ENCODE measurements around the gene TBXA2R.

Gene TBXA2R

DNA sequence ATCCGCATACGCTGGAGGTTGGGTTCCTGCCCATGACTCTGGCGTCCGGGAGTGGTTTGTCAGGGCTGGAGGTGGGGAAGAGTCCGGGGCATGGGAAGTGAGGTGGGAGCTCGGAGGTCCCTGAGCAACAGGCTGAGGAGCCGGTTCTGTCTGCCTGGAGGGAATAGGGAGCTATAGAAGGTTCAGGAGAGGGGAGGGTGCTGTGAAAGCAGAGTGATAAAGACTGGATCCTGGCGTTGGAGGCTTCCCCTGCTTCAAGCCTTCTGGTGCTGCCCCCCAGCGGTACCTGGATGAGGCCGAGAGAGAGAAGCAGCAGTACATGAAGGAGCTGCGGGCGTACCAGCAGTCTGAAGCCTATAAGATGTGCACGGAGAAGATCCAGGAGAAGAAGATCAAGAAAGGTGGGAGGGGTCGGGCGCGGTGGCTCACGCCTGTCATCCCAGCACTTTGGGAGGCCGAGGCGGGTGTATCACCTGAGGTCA is 31.4 kb downstream of the TBXA2R start:
- intact Hi-C loops (cut with DNase I; ENCODE audit: low total_unique reads), result loop anchor here (5.0 kb wide), 1 partner anchor 42 kb away; no protein-coding TSS in a partner anchor
- peaks cover 5 to 53% (median 32%) of the 10 kb centered on the region in 4 donors for H3K4me1 ChIP-seq
- TF ChIP-seq, protein P1, sequence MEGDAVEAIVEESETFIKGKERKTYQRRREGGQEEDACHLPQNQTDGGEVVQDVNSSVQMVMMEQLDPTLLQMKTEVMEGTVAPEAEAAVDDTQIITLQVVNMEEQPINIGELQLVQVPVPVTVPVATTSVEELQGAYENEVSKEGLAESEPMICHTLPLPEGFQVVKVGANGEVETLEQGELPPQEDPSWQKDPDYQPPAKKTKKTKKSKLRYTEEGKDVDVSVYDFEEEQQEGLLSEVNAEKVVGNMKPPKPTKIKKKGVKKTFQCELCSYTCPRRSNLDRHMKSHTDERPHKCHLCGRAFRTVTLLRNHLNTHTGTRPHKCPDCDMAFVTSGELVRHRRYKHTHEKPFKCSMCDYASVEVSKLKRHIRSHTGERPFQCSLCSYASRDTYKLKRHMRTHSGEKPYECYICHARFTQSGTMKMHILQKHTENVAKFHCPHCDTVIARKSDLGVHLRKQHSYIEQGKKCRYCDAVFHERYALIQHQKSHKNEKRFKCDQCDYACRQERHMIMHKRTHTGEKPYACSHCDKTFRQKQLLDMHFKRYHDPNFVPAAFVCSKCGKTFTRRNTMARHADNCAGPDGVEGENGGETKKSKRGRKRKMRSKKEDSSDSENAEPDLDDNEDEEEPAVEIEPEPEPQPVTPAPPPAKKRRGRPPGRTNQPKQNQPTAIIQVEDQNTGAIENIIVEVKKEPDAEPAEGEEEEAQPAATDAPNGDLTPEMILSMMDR (IDR thresholded peaks at IDR 0.05), result no peak
- H3K36me3 ChIP-seq, result peaks cover 0 to 40% (median 0%) of the 10 kb centered on the region in 3 donors
- H3K27ac ChIP-seq, result no peak overlapping the region
- no peak for DNase-seq
- no peaks in the 10 kb centered on the region for H3K9me3 ChIP-seq
- no peaks in the 10 kb centered on the region for H3K27me3 ChIP-seq
- no peak overlapping the region for H3K4me3 ChIP-seq

DNA sequence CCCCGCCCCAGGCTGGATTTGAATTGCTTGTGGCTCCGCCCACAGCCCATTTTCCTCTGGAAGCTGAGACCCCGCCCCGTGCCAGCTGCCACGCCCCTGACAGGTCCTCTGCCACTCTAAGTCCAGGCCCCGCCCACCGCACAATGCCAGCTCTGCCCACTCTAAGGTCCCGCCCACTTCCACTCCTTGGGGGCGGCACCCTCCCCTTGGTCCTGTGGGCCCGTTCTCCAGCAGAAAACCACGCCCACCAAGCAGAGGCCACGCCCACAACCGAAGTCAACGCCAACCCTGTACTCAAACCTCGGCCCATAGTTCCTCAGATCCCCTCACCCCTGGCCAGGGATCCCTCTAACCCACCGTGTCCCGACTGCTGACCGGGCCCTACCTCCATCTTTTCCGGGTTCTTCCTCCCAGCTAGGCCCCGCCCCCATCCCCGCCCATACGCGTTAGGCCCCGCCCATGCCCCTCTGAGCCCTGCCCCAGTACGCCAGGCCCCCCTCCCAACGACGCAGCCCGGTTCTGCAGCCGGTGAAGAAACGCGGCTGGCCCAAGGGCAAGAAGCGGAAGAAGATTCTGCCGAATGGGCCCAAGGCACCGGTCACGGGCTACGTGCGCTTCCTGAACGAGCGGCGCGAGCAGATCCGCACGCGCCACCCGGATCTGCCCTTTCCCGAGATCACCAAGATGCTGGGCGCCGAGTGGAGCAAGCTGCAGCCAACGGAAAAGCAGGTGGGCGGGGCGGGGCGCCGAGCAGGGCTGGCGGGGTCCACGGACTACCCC is 32.6 kb downstream of the TBXA2R start:
- no peaks in the 10 kb centered on the region for H3K27me3 ChIP-seq
- H3K4me3 ChIP-seq, result peak overlapping the region; percentile 84 to 90
- TF ChIP-seq, protein P1 (IDR thresholded peaks at IDR 0.05), result no peak
- H3K27ac ChIP-seq, result peak overlapping the region; percentile 73 to 81
- intact Hi-C loops (cut with DNase I; ENCODE audit: low total_unique reads), result no loop called here
- H3K9me3 ChIP-seq, result no peaks in the 10 kb centered on the region
- peaks cover 0 to 40% (median 0%) of the 10 kb centered on the region in 3 donors for H3K36me3 ChIP-seq
- H3K4me1 ChIP-seq, result peaks cover 5 to 41% (median 29%) of the 10 kb centered on the region in 4 donors
- DNase-seq, result peak; percentile 87 to 93

DNA sequence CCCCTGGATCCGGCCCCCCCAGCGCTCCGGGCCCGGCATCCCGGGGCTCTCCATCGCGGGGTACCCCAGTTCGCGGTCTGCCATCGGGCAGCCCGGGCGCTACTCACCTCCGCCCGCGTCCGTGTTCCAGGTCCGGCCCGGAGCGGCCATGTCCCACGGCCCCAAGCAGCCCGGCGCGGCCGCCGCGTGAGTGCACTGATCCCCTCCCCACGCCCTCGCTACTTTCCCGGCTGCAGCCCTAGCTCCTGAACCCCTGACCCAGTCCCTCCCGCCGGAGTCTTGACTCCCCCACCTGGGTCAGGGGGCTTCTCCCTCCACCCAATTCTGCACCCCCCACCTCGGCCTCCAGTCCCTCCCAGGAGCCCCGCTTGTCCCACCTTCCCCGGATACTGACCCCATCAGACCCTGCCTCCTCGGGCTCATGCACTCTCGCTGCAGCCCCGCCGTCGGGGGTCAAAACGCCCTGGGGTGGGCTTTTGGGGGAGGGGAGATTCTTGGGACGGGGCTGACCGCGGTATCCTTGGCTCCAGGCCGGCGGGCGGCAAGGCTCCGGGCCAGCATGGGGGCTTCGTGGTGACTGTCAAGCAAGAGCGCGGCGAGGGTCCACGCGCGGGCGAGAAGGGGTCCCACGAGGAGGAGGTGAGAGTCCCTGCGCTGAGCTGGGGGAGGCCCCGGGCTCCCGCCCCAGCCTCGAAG is 33.4 kb downstream of the TBXA2R start:
- no peaks in the 10 kb centered on the region for H3K9me3 ChIP-seq
- peaks cover 5 to 38% (median 29%) of the 10 kb centered on the region in 4 donors for H3K4me1 ChIP-seq
- H3K4me3 ChIP-seq, result peak overlapping the region; percentile 84 to 90
- intact Hi-C loops (cut with DNase I; ENCODE audit: low total_unique reads), result no loop called here
- H3K27me3 ChIP-seq, result no peaks in the 10 kb centered on the region
- peak in 1 of 2 donors; percentile 71 for DNase-seq
- TF ChIP-seq, protein P1 (IDR thresholded peaks at IDR 0.05), result no peak
- peak overlapping the region; percentile 73 to 81 for H3K27ac ChIP-seq
- H3K36me3 ChIP-seq, result peaks cover 0 to 33% (median 0%) of the 10 kb centered on the region in 3 donors

DNA sequence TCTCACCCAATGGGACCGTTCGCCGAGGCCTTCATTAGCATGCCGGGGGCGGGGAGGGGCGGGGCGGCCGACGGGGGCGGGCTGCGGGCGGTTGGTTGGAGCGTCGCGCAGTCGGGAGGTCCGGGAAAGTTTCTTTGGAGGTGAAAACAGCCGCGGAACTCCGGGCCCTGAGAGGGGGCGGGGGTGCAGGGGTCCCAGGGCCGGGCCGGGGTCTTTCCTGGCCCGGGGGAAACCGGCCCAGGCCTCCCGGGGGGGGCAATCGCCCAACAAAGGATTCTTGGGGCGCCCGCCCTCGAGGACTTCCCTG is 33.9 kb downstream of the TBXA2R start, which contains the start of gene HMG20B:
Gene HMG20B, plus strand, starts transcription at position 90 of the 307 bp plus-strand sequence. CDS start 366 bp downstream, outside the sequence.
- no peaks in the 10 kb centered on the region for H3K9me3 ChIP-seq
- intact Hi-C loops (cut with DNase I; ENCODE audit: low total_unique reads), result no loop called here
- no peaks in the 10 kb centered on the region for H3K27me3 ChIP-seq
- TF ChIP-seq, protein P1 (IDR thresholded peaks at IDR 0.05), result no peak
- peaks cover 0 to 28% (median 0%) of the 10 kb centered on the region in 3 donors for H3K36me3 ChIP-seq
- DNase-seq, result no peak
- peaks cover 5 to 38% (median 29%) of the 10 kb centered on the region in 4 donors for H3K4me1 ChIP-seq
- H3K4me3 ChIP-seq, result peak within 1 kb of the TSS; percentile 84 to 90
- peak within 1 kb of the TSS; percentile 73 to 81 for H3K27ac ChIP-seq

DNA sequence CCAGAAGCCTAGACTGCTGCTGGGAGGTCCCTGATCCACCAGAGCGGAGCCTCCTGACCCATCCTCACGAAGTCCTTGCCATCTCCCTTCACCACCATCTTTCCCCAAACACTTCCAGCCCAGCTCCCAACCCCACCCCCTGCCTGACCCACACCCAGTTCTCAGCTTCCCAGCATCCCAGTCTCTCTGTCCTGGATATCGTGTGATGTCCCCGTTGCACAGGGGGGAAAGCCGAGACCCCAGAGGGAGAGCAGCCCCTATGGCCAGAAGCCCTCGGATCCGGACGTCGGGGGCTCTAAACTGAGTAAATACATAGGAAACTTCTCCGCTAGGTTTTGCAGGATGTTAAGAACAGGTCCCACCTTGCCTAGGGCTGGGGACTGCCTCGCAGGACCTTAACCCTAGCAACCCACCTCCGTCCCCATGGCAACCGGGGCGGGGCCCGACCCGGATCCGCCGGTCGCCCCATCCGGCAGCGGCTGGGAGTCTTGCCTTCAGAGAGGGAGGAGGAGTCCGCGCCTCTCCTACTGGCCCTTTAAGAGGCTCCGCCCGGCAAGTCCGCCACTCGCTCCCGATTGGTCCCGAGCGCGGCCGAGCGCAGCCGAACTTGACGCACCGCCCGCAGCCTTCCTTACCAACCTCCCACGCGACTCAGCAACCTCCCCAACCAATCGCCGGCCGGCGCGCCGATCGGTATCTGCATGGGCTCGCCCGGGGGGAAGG is 34.4 kb downstream of the TBXA2R start:
- TF ChIP-seq, protein P1 (IDR thresholded peaks at IDR 0.05), result no peak
- intact Hi-C loops (cut with DNase I; ENCODE audit: low total_unique reads), result no loop called here

More for the DNA sequence above, 34.4 kb downstream of the TBXA2R start:
- H3K4me1 ChIP-seq, result peaks cover 5 to 38% (median 29%) of the 10 kb centered on the region in 4 donors
- H3K27me3 ChIP-seq, result no peaks in the 10 kb centered on the region
- peak overlapping the region; percentile 53 to 70 for H3K27ac ChIP-seq
- H3K36me3 ChIP-seq, result peaks cover 0 to 22% (median 0%) of the 10 kb centered on the region in 3 donors
- peak; percentile 100 for DNase-seq
- no peaks in the 10 kb centered on the region for H3K9me3 ChIP-seq
- H3K4me3 ChIP-seq, result peak overlapping the region; percentile 84 to 90
